ENCODE results near the gene PTPDC1. TPM values are rescaled to one million over a fixed set of nuclear protein-coding genes. Genes with fewer than 3 reads are reported as not detected.

The PTPDC1 gene
- total RNA-seq, 4 donors from 2014 or later, result 5.0 to 17.1 (median 10.1) TPM

GRCh38 chr9:94079236-94079635, 5.0 kb upstream of the PTPDC1 start:
- Histone ChIP-seq H3K9me3 (no peaks in the 10 kb centered on the region), H3K36me3 (no peaks in the 10 kb centered on the region), H3K27me3 (no peaks in the 10 kb centered on the region), H3K4me1 (no peaks in the 10 kb centered on the region), H3K4me3 (no peak overlapping the region), H3K27ac (no peak overlapping the region)
- no peak for DNase-seq (ENCODE audit: low spot score in 2 of 2)
- WGBS, result 86% methylated on average over 2 of the region's 2 CpGs
- TF ChIP-seq EP300 (IDR thresholded peaks at IDR 0.05) (no peak), CTCF (IDR thresholded peaks at IDR 0.05) (no peak)

- no peak overlapping the region for H3K4me3 ChIP-seq
- no peak for DNase-seq (ENCODE audit: low spot score in 2 of 2)
Measured at GRCh38 chr9:94080249-94080648, 4.0 kb upstream of the PTPDC1 start.

GRCh38 chr9:94081435-94081834, 2.8 kb upstream of the PTPDC1 start:
- no peak overlapping the region for H3K4me3 ChIP-seq
- no peak overlapping the region for H3K27ac ChIP-seq
- no peaks in the 10 kb centered on the region for H3K4me1 ChIP-seq
- no peaks in the 10 kb centered on the region for H3K36me3 ChIP-seq
- 94% methylated on average over 4 of the region's 4 CpGs for WGBS
- no peak for DNase-seq (ENCODE audit: low spot score in 2 of 2)
- no peak for TF ChIP-seq POLR2A (IDR thresholded peaks at IDR 0.05)
- TF ChIP-seq EP300 (IDR thresholded peaks at IDR 0.05), result no peak
- no peak for TF ChIP-seq POLR2AphosphoS5 (IDR thresholded peaks at IDR 0.05)
- no peak for TF ChIP-seq CTCF (IDR thresholded peaks at IDR 0.05)
- H3K27me3 ChIP-seq, result no peaks in the 10 kb centered on the region
- no peaks in the 10 kb centered on the region for H3K9me3 ChIP-seq

More at GRCh38 chr9:94080249-94080648, 4.0 kb upstream of the PTPDC1 start:
- no peaks in the 10 kb centered on the region for H3K36me3 ChIP-seq
- H3K27ac ChIP-seq, result no peak overlapping the region
- no peaks in the 10 kb centered on the region for H3K4me1 ChIP-seq
- H3K27me3 ChIP-seq, result no peaks in the 10 kb centered on the region
- WGBS, result 98% methylated on average over 2 of the region's 2 CpGs
- H3K9me3 ChIP-seq, result no peaks in the 10 kb centered on the region
- TF ChIP-seq POLR2A (IDR thresholded peaks at IDR 0.05) (no peak), POLR2AphosphoS5 (IDR thresholded peaks at IDR 0.05) (no peak), CTCF (IDR thresholded peaks at IDR 0.05) (no peak), EP300 (IDR thresholded peaks at IDR 0.05) (no peak)

GRCh38 chr9:94081864-94082463, 2.3 kb upstream of the PTPDC1 start:
- Histone ChIP-seq H3K27me3 (no peaks in the 10 kb centered on the region), H3K4me3 (no peak overlapping the region), H3K9me3 (no peaks in the 10 kb centered on the region), H3K27ac (no peak overlapping the region), H3K36me3 (no peaks in the 10 kb centered on the region), H3K4me1 (no peaks in the 10 kb centered on the region)
- TF ChIP-seq POLR2A (IDR thresholded peaks at IDR 0.05) (no peak), POLR2AphosphoS5 (IDR thresholded peaks at IDR 0.05) (no peak), CTCF (IDR thresholded peaks at IDR 0.05) (no peak), EP300 (IDR thresholded peaks at IDR 0.05) (no peak)
- no peak for DNase-seq (ENCODE audit: low spot score in 2 of 2)
- WGBS, result 83% methylated on average over 8 of the region's 8 CpGs

- Histone ChIP-seq H3K4me1 (no peaks in the 10 kb centered on the region), H3K27me3 (no peaks in the 10 kb centered on the region), H3K9me3 (no peaks in the 10 kb centered on the region), H3K4me3 (no peak overlapping the region), H3K27ac (no peak overlapping the region), H3K36me3 (no peaks in the 10 kb centered on the region)
- no peak for DNase-seq (ENCODE audit: low spot score in 2 of 2)
- WGBS, result 98% methylated on average over 3 of the region's 3 CpGs
- TF ChIP-seq CTCF (IDR thresholded peaks at IDR 0.05) (no peak), EP300 (IDR thresholded peaks at IDR 0.05) (no peak), POLR2AphosphoS5 (IDR thresholded peaks at IDR 0.05) (no peak), POLR2A (IDR thresholded peaks at IDR 0.05) (no peak)
Measured at GRCh38 chr9:94082553-94082952, 1.7 kb upstream of the PTPDC1 start.
